GM18907 (cell line): Measurements from ENCODE around the gene LDLRAD4.

Experiments
- ATAC-seq: cut with Tn5 transposase; IDR thresholded peaks from one replicate; pipeline ENCODE4 v1.9.1; 2021; ENCODE audit warnings: mild to moderate bottlenecking, moderate library complexity; ENCODE audit not compliant: unreplicated experiment

LDLRAD4 gene

DNA sequence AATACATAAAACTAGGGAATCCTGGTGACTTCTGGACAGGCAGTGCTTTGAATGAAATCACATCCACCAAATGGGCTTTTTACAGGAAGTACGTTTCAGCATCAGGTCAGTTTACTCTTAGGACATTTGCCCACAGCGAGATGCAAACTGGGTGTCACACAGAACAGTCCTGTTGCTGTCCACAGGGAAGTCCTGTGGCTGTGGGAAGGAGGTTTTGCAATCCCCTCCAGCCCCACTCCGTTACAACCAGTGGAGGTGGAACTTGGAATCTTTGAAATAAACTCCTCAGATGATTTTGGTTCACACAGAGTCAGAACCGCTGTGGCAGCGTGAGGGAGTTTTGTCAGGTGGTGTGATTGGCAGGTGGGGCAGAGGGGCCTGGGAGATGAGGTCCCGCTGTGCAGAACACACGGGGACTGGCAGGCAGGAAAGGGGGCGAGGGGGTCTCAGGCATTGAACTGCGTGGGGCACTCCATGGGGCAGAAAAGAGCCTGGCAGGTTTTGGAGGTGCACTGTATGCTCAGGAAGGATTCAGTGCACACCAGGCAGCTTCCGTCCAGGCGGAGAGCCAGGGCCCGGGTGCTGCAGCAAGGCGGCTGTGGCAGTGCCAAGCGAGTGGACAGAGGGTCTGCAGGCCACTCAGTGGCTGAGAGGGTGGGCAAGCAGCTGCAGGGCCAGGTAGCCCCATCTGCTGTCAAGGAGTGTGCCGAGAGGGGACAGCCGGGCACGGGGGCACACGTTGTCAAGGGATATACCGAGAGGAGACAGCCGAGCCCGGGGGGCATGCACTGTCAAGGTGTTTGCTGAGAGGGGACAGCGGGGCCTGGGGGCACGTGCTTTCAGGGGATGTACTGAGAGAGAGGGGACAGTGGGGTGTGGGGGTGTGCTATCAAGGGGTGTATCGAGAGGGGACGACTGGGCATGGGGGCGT, 148.7 kb downstream of the LDLRAD4 start:
- ATAC-seq, result no peak

DNA sequence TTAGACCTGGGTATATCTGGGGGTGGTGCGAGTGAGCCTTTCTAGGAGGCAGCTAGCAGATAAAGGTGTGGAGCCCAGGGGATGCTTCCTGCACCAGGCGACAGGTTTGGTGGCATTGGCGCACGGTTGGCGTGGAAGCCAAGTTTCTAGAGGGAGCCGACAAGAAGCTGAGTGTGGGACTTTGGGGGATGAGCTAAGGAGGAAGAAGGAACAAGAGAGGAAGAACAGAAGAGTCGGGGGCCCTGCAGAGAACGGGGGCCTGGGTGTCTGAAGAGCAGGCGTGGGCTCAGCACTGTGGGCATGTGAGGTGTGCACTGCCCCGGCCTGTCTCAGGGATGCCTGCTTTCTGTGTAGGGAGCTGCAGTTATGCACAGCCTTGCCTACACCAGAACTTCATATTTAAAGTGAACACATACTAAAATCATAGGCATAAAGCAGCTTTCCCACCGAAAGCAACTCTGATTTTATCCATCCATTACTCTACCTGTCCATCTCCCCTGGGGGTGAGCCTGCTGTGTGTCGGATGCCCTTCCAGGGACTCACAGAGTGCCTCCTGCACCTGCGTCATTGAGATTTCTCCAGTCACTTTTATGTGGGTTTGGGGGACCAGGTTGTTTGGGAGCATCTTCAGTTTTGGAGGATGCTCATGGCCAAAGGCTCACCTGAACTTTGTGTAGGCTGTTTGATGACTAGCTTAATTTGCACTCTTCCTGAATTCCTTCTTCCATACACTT, 149.7 kb downstream of the LDLRAD4 start:
- no peak for ATAC-seq

- no peak for ATAC-seq
Measured at GRCh38 chr18:13369353-13369752, 150.8 kb downstream of the LDLRAD4 start.

- no peak for ATAC-seq
Measured at GRCh38 chr18:13369756-13370510, 151.4 kb downstream of the LDLRAD4 start.

DNA sequence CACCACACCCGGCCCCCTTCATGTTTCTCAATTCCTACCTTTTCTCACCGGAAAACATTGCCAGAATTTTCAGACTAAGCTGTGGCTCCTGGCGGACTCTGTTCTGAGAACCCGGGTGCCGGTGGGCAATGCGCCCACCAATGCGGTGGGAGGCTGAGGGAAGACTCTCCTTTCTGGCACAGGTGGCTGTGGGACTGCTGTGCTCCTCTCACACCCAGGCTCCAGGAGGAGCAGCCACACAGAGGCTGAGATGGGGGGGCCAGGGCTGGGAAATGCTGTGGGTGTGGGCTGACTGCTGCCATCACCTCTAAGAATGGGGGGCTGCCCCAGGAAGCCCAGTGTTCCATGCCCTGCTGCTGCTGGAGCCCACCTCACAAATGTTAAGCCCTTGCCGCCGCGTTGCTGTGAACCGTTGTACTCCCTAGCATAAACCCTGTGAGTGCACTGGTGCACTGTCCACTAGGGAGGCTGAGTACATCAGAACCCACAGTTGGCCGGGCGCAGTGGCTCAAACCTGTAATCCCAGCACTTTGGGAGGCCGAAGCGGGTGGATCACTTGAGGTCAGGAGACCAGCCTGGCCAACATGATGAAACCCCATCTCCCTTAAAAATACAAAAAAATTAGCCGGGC, 152.6 kb downstream of the LDLRAD4 start:
- ATAC-seq, result no peak

- no peak for ATAC-seq
Measured at GRCh38 chr18:13371689-13372418, 153.3 kb downstream of the LDLRAD4 start.

DNA sequence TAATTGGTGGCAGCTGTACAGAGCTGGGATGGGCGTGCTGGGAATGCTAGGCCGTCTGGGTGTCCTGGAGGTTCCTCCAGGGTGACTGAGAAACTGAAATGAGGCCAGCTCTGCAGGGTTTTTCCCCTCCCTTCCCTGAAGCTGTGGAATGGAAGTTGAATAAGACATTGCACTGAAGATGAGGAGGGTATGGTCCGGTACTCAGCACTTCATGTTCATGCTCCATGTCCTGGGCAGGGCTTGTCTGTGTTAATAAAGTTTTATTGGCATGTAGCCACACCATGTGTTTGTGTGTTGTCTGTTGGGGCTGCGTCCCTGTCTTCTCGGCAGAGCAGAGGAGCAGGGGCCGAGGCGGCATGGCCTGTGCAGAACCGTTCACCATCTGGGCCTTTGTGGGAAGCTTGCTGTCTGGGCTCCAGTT, 154.0 kb downstream of the LDLRAD4 start:
- ATAC-seq, result no peak

- ATAC-seq, result no peak
Measured at GRCh38 chr18:13374096-13374467, 155.5 kb downstream of the LDLRAD4 start.

GRCh38 chr18:13374468-13375301, 156.1 kb downstream of the LDLRAD4 start:
- ATAC-seq, result peak; percentile 13

DNA sequence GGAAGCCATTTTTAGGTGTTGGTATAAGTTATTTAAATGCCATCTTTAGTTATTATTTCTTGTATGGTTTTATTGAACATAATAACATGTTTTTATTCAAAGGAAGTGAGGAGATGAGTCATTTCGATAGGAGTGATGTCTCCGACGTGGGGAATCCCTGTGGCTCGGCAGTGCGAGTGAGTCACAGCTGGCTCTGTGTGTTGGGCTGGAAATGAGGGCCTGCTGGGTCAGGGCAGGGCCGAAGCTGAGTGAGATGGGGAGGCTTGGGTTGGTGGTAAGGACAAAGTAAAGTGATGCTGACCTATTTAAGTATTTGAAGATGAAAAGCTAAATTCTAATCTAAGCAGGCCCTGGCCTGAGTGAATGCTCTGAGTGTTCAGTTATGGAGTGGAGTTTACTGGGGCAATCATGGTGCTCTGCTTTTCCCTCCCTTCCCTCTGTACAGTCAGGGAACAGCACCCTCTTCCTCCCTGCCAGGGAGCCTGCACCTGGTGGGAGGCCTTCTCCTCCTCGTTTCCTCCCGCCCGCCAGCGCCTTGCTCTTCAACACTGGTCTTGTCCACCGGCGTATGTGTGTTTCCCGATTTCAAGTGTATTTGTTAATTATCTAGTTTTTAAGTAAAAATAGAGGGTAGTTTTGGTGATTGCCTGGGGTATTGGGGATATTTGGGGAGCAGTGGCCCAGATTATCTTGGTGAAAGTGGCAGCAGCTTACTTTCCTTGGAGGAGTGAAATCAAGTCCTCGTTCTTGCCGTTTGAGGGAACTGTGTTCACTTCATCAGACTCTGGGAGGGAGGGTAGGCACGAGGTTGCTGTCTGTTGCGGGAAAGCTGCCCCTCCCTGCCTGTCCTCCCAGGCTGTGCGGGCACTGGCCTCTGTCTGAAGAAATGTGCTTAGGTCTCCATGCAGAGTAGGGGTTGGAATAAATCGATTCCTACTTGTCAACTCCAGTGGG, 157.0 kb downstream of the LDLRAD4 start:
- peak; percentile 91 for ATAC-seq

DNA sequence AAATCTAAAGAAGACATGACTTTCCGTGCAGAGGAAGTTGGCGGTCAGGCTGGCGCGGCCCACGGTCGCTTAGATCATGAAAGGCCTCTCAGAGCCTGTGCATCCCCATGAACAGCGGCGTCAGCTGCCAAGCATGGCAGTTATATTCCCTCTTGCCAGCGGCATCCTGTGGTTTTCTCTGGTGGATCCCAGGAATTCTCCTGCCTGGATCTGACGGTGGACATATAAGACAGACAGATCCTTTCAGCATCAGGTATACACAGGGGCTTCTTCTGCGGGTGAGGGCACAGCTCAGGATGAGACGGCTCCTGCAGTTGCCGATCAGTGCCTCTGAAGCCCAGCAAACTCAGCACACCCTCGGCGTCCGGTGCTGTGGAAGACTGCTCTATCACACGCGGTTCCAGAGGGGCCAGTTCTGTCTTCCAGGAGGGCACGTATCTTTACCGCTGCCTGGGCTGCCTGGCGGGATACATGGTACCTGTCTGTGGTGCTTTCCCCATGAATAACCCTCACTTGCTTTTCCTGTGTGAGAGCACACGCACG, 157.8 kb downstream of the LDLRAD4 start:
- ATAC-seq, result no peak

DNA sequence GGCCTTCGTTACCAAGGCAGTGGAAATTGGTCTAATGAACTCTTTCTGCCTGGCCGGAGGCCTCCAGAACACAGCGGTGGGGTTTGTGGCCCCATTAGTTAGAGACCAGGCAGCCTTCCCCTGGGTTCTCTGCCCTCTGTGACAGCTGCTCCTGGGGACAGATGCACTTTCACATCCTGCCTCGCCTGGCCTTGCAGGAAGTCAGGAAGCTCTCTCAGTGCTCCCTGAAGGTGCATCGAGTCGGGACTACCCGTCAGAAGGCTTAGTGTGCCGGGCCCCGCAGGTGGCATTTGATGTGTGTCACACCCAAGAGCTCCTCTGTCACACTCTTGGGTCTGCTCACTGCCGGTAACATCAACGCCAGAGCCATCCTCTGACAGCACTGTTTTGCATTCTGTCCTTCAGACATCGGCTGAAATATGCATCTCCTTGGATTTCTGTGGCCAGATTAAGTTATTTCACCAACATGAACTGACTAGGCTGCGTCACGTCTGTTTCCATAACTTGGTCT, 158.3 kb downstream of the LDLRAD4 start:
- ATAC-seq, result peak; percentile 39

- ATAC-seq, result no peak
Measured at GRCh38 chr18:13377496-13377895, 158.9 kb downstream of the LDLRAD4 start.

- ATAC-seq, result no peak
Measured at GRCh38 chr18:13378150-13378549, 159.6 kb downstream of the LDLRAD4 start.

- ATAC-seq, result no peak
Measured at GRCh38 chr18:13379062-13379865, 160.7 kb downstream of the LDLRAD4 start.

DNA sequence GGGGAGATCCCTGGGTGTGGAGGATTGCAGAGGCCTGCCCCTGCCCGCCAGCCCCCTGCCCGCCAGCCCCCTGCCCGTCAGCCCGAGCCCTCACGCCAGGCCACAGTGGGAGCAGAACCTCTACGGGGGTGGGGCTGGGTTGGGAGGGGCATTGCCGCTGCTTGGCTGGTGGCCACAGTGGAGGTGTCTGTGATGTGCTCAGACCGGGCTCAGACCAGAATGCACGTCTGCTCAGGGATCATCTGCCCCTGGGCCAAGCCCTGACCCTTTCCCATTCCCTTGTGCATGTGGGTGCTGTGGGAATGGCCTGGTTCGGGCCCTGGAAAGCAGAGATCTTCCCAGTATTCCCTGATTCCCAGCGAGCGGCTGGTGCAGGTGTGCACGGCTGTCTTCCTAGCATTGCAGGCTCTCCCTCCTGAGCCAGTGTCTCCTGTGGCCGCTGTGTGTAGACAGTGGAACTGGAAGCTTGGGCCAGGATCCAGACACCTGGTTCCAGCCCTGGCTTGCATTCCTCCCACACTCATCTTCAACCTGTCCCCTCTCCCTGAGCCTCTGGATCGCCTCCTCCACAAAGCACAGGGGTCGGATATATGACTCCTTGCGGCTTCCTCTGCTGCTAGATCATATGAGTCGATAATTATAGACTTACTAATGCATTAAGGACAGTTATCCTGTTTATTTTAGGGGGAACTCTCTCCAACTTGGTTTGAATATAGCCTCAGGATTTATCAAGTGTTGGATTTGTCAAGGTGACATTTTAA, 161.6 kb downstream of the LDLRAD4 start:
- ATAC-seq, result no peak
